Superior temporal gyrus (tissue), 1 donor: ENCODE data around the gene RASSF4.

Source experiments
- DNase-seq: peaks from one replicate; pipeline ENCODE4 v3.0.0-alpha.2; 2016; ENCODE audit errors: extremely low spot score

The RASSF4 gene

GRCh38 chr10:44928462-44928861 lies 31.1 kb upstream of the RASSF4 start:
- no peak for DNase-seq

- no peak for DNase-seq
Observed at GRCh38 chr10:44929356-44930255, 30.0 kb upstream of the RASSF4 start.

GRCh38 chr10:44930904-44931620 lies 28.5 kb upstream of the RASSF4 start:
- no peak for DNase-seq

- DNase-seq, result no peak
Observed at GRCh38 chr10:44931621-44932516, 27.7 kb upstream of the RASSF4 start.

GRCh38 chr10:44932517-44933450 lies 26.8 kb upstream of the RASSF4 start:
- DNase-seq, result peak; percentile 93

- no peak for DNase-seq
Observed at GRCh38 chr10:44933451-44934321, 25.9 kb upstream of the RASSF4 start.

- DNase-seq, result no peak
Observed at GRCh38 chr10:44934416-44935200, 25.0 kb upstream of the RASSF4 start.

GRCh38 chr10:44935201-44935965 lies 24.2 kb upstream of the RASSF4 start:
- DNase-seq, result peak; percentile 81

GRCh38 chr10:44935966-44936295 lies 23.7 kb upstream of the RASSF4 start:
- DNase-seq, result no peak

GRCh38 chr10:44936314-44936975 lies 23.2 kb upstream of the RASSF4 start:
- DNase-seq, result no peak

GRCh38 chr10:44937196-44938005 lies 22.2 kb upstream of the RASSF4 start:
- DNase-seq, result no peak

GRCh38 chr10:44938956-44939355 lies 20.6 kb upstream of the RASSF4 start:
- DNase-seq, result no peak

- DNase-seq, result no peak
Observed at GRCh38 chr10:44939691-44940401, 19.8 kb upstream of the RASSF4 start.

- DNase-seq, result no peak
Observed at GRCh38 chr10:44944354-44944753, 15.2 kb upstream of the RASSF4 start.

GRCh38 chr10:44946205-44946604 lies 13.4 kb upstream of the RASSF4 start:
- DNase-seq, result no peak
